ENCODE results near the gene NR6A1. TPM values are rescaled to one million over a fixed set of nuclear protein-coding genes. Genes with fewer than 3 reads are reported as not detected.
A peak's percentile ranks its signal among the peaks of the same experiment; 100 is the strongest.

NR6A1 gene
- total and polyA plus RNA-seq, 2 experiments from 2014 or later = 44.2 to 139 TPM

DNA sequence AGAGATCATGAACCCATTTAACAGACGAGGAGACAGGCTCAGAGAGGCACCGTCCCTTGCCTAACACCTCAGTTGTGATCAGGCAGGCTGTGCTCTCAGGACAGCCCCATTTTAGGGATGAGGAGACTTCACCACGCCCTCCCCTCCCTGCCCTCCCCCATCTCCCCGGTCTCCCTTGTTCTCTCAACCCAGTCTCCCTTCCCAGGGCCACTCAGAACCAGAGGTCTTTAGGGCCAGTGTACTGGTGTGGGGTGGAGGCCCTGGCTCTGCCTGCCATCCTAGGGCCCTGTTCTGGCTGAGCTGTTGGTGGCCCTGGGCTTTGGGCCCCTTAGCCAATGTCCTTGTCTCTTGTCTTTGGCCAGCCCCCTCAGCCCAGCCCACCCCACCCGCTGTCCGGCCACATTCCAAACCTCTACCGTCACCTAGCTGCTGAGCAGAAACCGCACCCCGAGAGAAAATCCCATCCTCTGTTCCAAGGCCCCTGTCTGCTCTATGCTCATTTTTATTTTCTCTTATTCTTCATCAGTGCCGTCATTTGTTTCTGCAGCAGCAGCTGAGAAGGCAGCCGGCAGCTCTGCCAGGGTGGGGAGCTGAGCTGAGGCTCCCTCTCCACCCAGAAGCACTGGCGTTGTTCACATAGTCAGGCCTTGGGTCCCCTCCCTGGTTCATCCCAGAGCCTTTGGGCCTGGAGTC lies 39.7 kb upstream of the NR6A1 start:
- Histone ChIP-seq H4K20me1 (replicated peaks; ENCODE audit: insufficient read depth) (no peaks in the 10 kb centered on the region), H3K27ac (ENCODE audit: low read depth) (peak overlapping the region; percentile 88), H3K27me3 (ENCODE audit: insufficient read depth) (no peaks in the 10 kb centered on the region), H3K4me3 (0 out of 2 replicates have a peak overlapping the region, but pooled peaks have one; percentile 32), H3K4me2 (peak overlapping the region; percentile 76), H3K4me1 (ENCODE audit: insufficient read depth) (peaks cover 14% of the 10 kb centered on the region), H3K36me3 (ENCODE audit: insufficient read depth) (no peaks in the 10 kb centered on the region), H3F3A (replicated peaks; ENCODE audit: low read depth) (0 out of 2 replicates have a peak, but pooled peaks cover 4% of the 10 kb centered on the region), H3K79me2 (replicated peaks; ENCODE audit: insufficient read depth) (no peaks in the 10 kb centered on the region), H2AFZ (peak overlapping the region; percentile 99), H3K9me2 (ENCODE audit: insufficient read depth) (no peaks in the 10 kb centered on the region)
- Mint-ChIP-seq H3K27me3 (ENCODE audit: insufficient read depth, low read depth, poor library complexity) (peaks cover 6% of the 10 kb centered on the region), H3K4me3 (no peak overlapping the region; the same call in 2 of the 3 replicates), H3K4me1 (peaks cover 34% of the 10 kb centered on the region), H3K27ac (peak overlapping the region; percentile 91), H3K9me3 (no peaks in the 10 kb centered on the region), H3K36me3 (ENCODE audit: low read depth) (no peaks in the 10 kb centered on the region; the same call in 2 of the 3 replicates)
- ATAC-seq = peak; percentile 93
- 0 out of 2 replicates have a peak, but pooled peaks have one; percentile 26 for TF ChIP-seq POLR2AphosphoS5 (IDR thresholded peaks at IDR 0.05; ENCODE audit: low read depth)
- TF ChIP-seq, protein P1, sequence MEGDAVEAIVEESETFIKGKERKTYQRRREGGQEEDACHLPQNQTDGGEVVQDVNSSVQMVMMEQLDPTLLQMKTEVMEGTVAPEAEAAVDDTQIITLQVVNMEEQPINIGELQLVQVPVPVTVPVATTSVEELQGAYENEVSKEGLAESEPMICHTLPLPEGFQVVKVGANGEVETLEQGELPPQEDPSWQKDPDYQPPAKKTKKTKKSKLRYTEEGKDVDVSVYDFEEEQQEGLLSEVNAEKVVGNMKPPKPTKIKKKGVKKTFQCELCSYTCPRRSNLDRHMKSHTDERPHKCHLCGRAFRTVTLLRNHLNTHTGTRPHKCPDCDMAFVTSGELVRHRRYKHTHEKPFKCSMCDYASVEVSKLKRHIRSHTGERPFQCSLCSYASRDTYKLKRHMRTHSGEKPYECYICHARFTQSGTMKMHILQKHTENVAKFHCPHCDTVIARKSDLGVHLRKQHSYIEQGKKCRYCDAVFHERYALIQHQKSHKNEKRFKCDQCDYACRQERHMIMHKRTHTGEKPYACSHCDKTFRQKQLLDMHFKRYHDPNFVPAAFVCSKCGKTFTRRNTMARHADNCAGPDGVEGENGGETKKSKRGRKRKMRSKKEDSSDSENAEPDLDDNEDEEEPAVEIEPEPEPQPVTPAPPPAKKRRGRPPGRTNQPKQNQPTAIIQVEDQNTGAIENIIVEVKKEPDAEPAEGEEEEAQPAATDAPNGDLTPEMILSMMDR (conservative IDR thresholded peaks at IDR 0.05; ENCODE audit: low read depth in 2 of 2) = peak in 1 of 2 experiments; percentile 58; a peak in 2 of 4 replicates
- no peak for TF ChIP-seq NANOG (IDR thresholded peaks at IDR 0.05; ENCODE audit: borderline replicate concordance)
- DNase-seq (ENCODE audit: low spot score) = peak; percentile 93

DNA sequence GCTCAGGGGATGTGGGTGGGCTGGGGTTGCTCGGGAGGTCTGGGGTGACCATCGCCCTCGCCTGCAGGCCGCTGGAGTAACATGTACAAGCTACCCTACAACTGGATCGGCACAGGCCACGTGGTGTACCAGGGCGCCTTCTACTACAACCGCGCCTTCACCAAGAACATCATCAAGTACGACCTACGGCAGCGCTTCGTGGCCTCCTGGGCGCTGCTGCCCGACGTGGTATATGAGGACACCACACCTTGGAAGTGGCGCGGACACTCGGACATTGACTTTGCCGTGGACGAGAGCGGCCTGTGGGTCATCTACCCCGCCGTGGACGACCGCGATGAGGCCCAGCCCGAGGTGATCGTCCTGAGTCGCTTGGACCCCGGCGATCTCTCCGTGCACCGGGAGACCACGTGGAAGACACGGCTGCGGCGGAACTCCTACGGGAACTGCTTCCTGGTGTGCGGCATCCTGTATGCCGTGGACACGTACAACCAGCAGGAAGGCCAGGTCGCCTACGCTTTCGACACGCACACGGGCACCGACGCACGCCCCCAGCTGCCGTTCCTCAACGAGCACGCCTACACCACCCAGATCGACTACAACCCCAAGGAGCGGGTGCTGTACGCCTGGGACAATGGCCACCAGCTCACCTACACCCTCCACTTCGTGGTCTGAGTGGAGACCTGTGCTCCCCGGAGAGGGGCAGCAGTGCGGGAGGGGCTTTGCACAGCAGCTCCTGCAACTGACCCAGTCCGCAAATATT lies 38.8 kb upstream of the NR6A1 start:
- TF ChIP-seq, protein P2, sequence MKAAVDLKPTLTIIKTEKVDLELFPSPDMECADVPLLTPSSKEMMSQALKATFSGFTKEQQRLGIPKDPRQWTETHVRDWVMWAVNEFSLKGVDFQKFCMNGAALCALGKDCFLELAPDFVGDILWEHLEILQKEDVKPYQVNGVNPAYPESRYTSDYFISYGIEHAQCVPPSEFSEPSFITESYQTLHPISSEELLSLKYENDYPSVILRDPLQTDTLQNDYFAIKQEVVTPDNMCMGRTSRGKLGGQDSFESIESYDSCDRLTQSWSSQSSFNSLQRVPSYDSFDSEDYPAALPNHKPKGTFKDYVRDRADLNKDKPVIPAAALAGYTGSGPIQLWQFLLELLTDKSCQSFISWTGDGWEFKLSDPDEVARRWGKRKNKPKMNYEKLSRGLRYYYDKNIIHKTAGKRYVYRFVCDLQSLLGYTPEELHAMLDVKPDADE (IDR thresholded peaks at IDR 0.05) = no peak
- no peak for TF ChIP-seq NANOG (IDR thresholded peaks at IDR 0.05; ENCODE audit: borderline replicate concordance)
- no peak for TF ChIP-seq ZNF331 (CRISPR knock-in tag; IDR thresholded peaks at IDR 0.05; ENCODE audit: low read depth)
- no peak for TF ChIP-seq EZH2 (IDR thresholded peaks at IDR 0.05; ENCODE audit: low read depth, unreplicated experiment)
- Histone ChIP-seq H3K36me3 (ENCODE audit: insufficient read depth) (no peaks in the 10 kb centered on the region), H3K4me1 (ENCODE audit: insufficient read depth) (peaks cover 14% of the 10 kb centered on the region), H3K9me2 (ENCODE audit: insufficient read depth) (no peaks in the 10 kb centered on the region), H3K27me3 (ENCODE audit: insufficient read depth) (no peaks in the 10 kb centered on the region), H3K4me2 (no peak overlapping the region), H3K4me3 (no peak overlapping the region), H3K27ac (ENCODE audit: low read depth) (no peak overlapping the region), H3K79me2 (replicated peaks; ENCODE audit: insufficient read depth) (no peaks in the 10 kb centered on the region), H2AFZ (peak overlapping the region; percentile 94; the same call in 1 of the 2 replicates), H4K20me1 (replicated peaks; ENCODE audit: insufficient read depth) (no peaks in the 10 kb centered on the region), H3F3A (replicated peaks; ENCODE audit: low read depth) (0 out of 2 replicates have a peak, but pooled peaks cover 8% of the 10 kb centered on the region)
- no peaks in the 10 kb centered on the region; the same call in 2 of the 3 replicates for H3K36me3 Mint-ChIP-seq (ENCODE audit: low read depth)
- H3K4me1 Mint-ChIP-seq = peaks cover 34% of the 10 kb centered on the region
- no peak for DNase-seq (ENCODE audit: low spot score)
- no peak overlapping the region; the same call in 2 of the 3 replicates for H3K4me3 Mint-ChIP-seq
- no peaks in the 10 kb centered on the region for H3K9me3 Mint-ChIP-seq
- H3K27ac Mint-ChIP-seq = no peak overlapping the region; the same call in 1 of the 2 replicates
- ATAC-seq = no peak
- peaks cover 6% of the 10 kb centered on the region for H3K27me3 Mint-ChIP-seq (ENCODE audit: insufficient read depth, low read depth, poor library complexity)
